Stimulated activated memory B cell treated with anti-CD40 and anti-IgM and Interleukin-4, amounts not matched to agents 10 μg/mL and 1 μg/mL and 100 μg/mL, for 72 hours (primary cell): ENCODE results near the gene TMEM63A.
"Not testable (repeated sequence)": the region's sequence is repeated elsewhere in the genome, so short reads cannot be mapped to it uniquely, and the experiment has no call there.

ENCODE experiments used
- ATAC-seq: fragments of 150-1000 bp; cut with Tn5 transposase; 2 replicates; pipeline ENCODE4 v1.10.0; 2021
- H3K27ac Mint-ChIP-seq: one replicate; pipeline ENCODE4 v1.8.0; 2022; ENCODE audit warnings: mild to moderate bottlenecking, mixed read lengths
- H3K27me3 Mint-ChIP-seq: one replicate; pipeline ENCODE4 v1.8.0; 2022; ENCODE audit warnings: mixed read lengths
- H3K36me3 Mint-ChIP-seq: one replicate; pipeline ENCODE4 v1.8.0; 2022; ENCODE audit warnings: mixed read lengths
- H3K4me1 Mint-ChIP-seq: one replicate; pipeline ENCODE4 v1.8.0; 2022; ENCODE audit warnings: mixed read lengths
- H3K4me3 Mint-ChIP-seq: one replicate; pipeline ENCODE4 v1.8.0; 2022; ENCODE audit warnings: mild to moderate bottlenecking, moderate library complexity, mixed read lengths
- H3K9me3 Mint-ChIP-seq: one replicate; pipeline ENCODE4 v1.8.0; 2022; ENCODE audit warnings: mixed read lengths

TMEM63A gene

GRCh38 chr1:225836296-225836695, 45.9 kb downstream of the TMEM63A start:
- not testable (repeated sequence) for ATAC-seq, H3K27ac Mint-ChIP-seq, H3K36me3 Mint-ChIP-seq, H3K9me3 Mint-ChIP-seq, H3K4me3 Mint-ChIP-seq, H3K4me1 Mint-ChIP-seq, H3K27me3 Mint-ChIP-seq

- Mint-ChIP-seq H3K4me3 (no peak overlapping the region), H3K9me3 (no peaks in the 10 kb centered on the region), H3K36me3 (no peaks in the 10 kb centered on the region), H3K27me3 (no peaks in the 10 kb centered on the region), H3K4me1 (peaks cover 2% of the 10 kb centered on the region), H3K27ac (no peak overlapping the region)
- ATAC-seq = no peak
Observed at GRCh38 chr1:225835856-225836255, 46.3 kb downstream of the TMEM63A start.

GRCh38 chr1:225834417-225835329, 47.5 kb downstream of the TMEM63A start:
- H3K4me1 Mint-ChIP-seq = no peaks in the 10 kb centered on the region
- no peak overlapping the region for H3K27ac Mint-ChIP-seq
- ATAC-seq = no peak
- H3K4me3 Mint-ChIP-seq = no peak overlapping the region
- no peaks in the 10 kb centered on the region for H3K36me3 Mint-ChIP-seq
- H3K9me3 Mint-ChIP-seq = no peaks in the 10 kb centered on the region
- H3K27me3 Mint-ChIP-seq = no peaks in the 10 kb centered on the region

GRCh38 chr1:225830841-225831240, 51.3 kb downstream of the TMEM63A start:
- H3K4me3 Mint-ChIP-seq = no peak overlapping the region
- ATAC-seq = no peak
- no peak overlapping the region for H3K27ac Mint-ChIP-seq

GRCh38 chr1:225828706-225829345, 53.4 kb downstream of the TMEM63A start:
- H3K4me3 Mint-ChIP-seq = no peak overlapping the region
- no peaks in the 10 kb centered on the region for H3K4me1 Mint-ChIP-seq
- no peak overlapping the region for H3K27ac Mint-ChIP-seq
- no peaks in the 10 kb centered on the region for H3K36me3 Mint-ChIP-seq
- peaks cover 10% of the 10 kb centered on the region for H3K27me3 Mint-ChIP-seq
- no peaks in the 10 kb centered on the region for H3K9me3 Mint-ChIP-seq
- no peak for ATAC-seq

More at GRCh38 chr1:225830841-225831240, 51.3 kb downstream of the TMEM63A start:
- Mint-ChIP-seq H3K4me1 (no peaks in the 10 kb centered on the region), H3K9me3 (no peaks in the 10 kb centered on the region), H3K36me3 (no peaks in the 10 kb centered on the region), H3K27me3 (no peaks in the 10 kb centered on the region)

GRCh38 chr1:225827076-225827475, 55.1 kb downstream of the TMEM63A start:
- Mint-ChIP-seq H3K36me3 (no peaks in the 10 kb centered on the region), H3K27ac (no peak overlapping the region), H3K4me3 (no peak overlapping the region), H3K27me3 (peaks cover 10% of the 10 kb centered on the region), H3K9me3 (no peaks in the 10 kb centered on the region), H3K4me1 (no peaks in the 10 kb centered on the region)
- ATAC-seq = no peak

GRCh38 chr1:225825607-225826007, 56.6 kb downstream of the TMEM63A start:
- no peaks in the 10 kb centered on the region for H3K36me3 Mint-ChIP-seq
- H3K4me3 Mint-ChIP-seq = no peak overlapping the region
- peaks cover under 1% of the 10 kb centered on the region for H3K9me3 Mint-ChIP-seq
- peaks cover 10% of the 10 kb centered on the region for H3K27me3 Mint-ChIP-seq
- no peak overlapping the region for H3K27ac Mint-ChIP-seq
- no peaks in the 10 kb centered on the region for H3K4me1 Mint-ChIP-seq
- ATAC-seq = no peak

- Mint-ChIP-seq H3K9me3 (peaks cover 3% of the 10 kb centered on the region), H3K36me3 (no peaks in the 10 kb centered on the region), H3K4me3 (no peak overlapping the region), H3K27me3 (peaks cover 10% of the 10 kb centered on the region), H3K4me1 (no peaks in the 10 kb centered on the region), H3K27ac (no peak overlapping the region)
- ATAC-seq = no peak
Observed at GRCh38 chr1:225825078-225825477, 57.1 kb downstream of the TMEM63A start.

GRCh38 chr1:225824533-225824941, 57.6 kb downstream of the TMEM63A start:
- no peak overlapping the region for H3K27ac Mint-ChIP-seq

GRCh38 chr1:225823811-225824261, 58.3 kb downstream of the TMEM63A start:
- H3K9me3 Mint-ChIP-seq = peaks cover 3% of the 10 kb centered on the region
- H3K4me3 Mint-ChIP-seq = no peak overlapping the region
- H3K36me3 Mint-ChIP-seq = no peaks in the 10 kb centered on the region
- no peaks in the 10 kb centered on the region for H3K4me1 Mint-ChIP-seq
- no peak for ATAC-seq
- H3K27ac Mint-ChIP-seq = no peak overlapping the region
- H3K27me3 Mint-ChIP-seq = peaks cover 10% of the 10 kb centered on the region

More at GRCh38 chr1:225824533-225824941, 57.6 kb downstream of the TMEM63A start:
- Mint-ChIP-seq H3K4me3 (no peak overlapping the region), H3K9me3 (peaks cover 3% of the 10 kb centered on the region), H3K36me3 (no peaks in the 10 kb centered on the region), H3K4me1 (no peaks in the 10 kb centered on the region), H3K27me3 (peaks cover 10% of the 10 kb centered on the region)
- ATAC-seq = no peak

GRCh38 chr1:225822655-225823403, 59.4 kb downstream of the TMEM63A start:
- no peaks in the 10 kb centered on the region for H3K4me1 Mint-ChIP-seq
- no peak overlapping the region for H3K27ac Mint-ChIP-seq
- no peaks in the 10 kb centered on the region for H3K36me3 Mint-ChIP-seq
- H3K27me3 Mint-ChIP-seq = peaks cover 10% of the 10 kb centered on the region
- H3K4me3 Mint-ChIP-seq = no peak overlapping the region
- peaks cover 3% of the 10 kb centered on the region for H3K9me3 Mint-ChIP-seq
- ATAC-seq = no peak

- Mint-ChIP-seq H3K27ac (no peak overlapping the region), H3K9me3 (peaks cover 3% of the 10 kb centered on the region), H3K27me3 (peaks cover 10% of the 10 kb centered on the region), H3K4me1 (no peaks in the 10 kb centered on the region), H3K4me3 (no peak overlapping the region), H3K36me3 (no peaks in the 10 kb centered on the region)
- no peak for ATAC-seq
Observed at GRCh38 chr1:225820522-225821120, 61.6 kb downstream of the TMEM63A start.

GRCh38 chr1:225819346-225820192, 62.6 kb downstream of the TMEM63A start:
- peaks cover 3% of the 10 kb centered on the region for H3K9me3 Mint-ChIP-seq
- H3K27me3 Mint-ChIP-seq = peaks cover 5% of the 10 kb centered on the region
- no peak overlapping the region for H3K27ac Mint-ChIP-seq
- H3K36me3 Mint-ChIP-seq = no peaks in the 10 kb centered on the region
- ATAC-seq = no peak
- H3K4me1 Mint-ChIP-seq = no peaks in the 10 kb centered on the region
- no peak overlapping the region for H3K4me3 Mint-ChIP-seq

GRCh38 chr1:225818229-225818628, 64.0 kb downstream of the TMEM63A start:
- H3K36me3 Mint-ChIP-seq = no peaks in the 10 kb centered on the region
- no peaks in the 10 kb centered on the region for H3K4me1 Mint-ChIP-seq
- no peak for ATAC-seq
- no peak overlapping the region for H3K27ac Mint-ChIP-seq
- H3K4me3 Mint-ChIP-seq = no peak overlapping the region
- H3K27me3 Mint-ChIP-seq = no peaks in the 10 kb centered on the region
- H3K9me3 Mint-ChIP-seq = peaks cover 3% of the 10 kb centered on the region
